IPS-18c (cell line): Measurements from ENCODE around the gene FABP1.

Experiments
- H3K4me3 ChIP-seq: 2 replicates; pipeline ENCODE4 v1.7.0; 2013; ENCODE audit warnings: low read depth, mild to moderate bottlenecking, low read length, moderate library complexity; ENCODE audit not compliant: insufficient read depth
- H3K9me3 ChIP-seq: one replicate; pipeline ENCODE4 v1.6.1; 2013; ENCODE audit warnings: mild to moderate bottlenecking, low read length, moderate library complexity; ENCODE audit not compliant: control insufficient read depth, insufficient read depth

Gene FABP1

DNA sequence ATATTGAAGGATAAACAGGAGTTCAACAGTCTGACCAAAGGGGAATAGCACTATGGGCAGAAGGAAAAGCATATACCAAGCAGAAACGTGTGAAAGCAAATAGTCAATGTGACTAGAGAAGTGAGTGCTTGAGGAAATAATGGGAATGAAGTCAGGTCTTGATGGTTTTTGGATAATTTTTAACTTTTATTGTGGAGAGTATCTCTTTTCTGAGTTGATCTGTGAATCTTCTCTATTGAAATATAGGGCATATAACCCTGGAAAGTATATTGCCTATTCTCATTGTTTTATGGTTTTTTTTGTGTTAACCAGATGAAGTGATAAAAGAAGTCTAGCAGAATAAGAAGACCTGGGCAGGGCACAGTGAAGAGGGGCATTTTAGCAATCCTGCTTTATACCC, 16.4 kb upstream of the FABP1 start:
- no peak overlapping the region for H3K4me3 ChIP-seq

GRCh38 chr2:88141952-88142351, 14.1 kb upstream of the FABP1 start:
- H3K4me3 ChIP-seq = no peak overlapping the region

More for the DNA sequence above, 16.4 kb upstream of the FABP1 start:
- H3K9me3 ChIP-seq = no peaks in the 10 kb centered on the region

GRCh38 chr2:88139804-88140203, 11.9 kb upstream of the FABP1 start:
- no peak overlapping the region for H3K4me3 ChIP-seq
- no peaks in the 10 kb centered on the region for H3K9me3 ChIP-seq

More at GRCh38 chr2:88141952-88142351, 14.1 kb upstream of the FABP1 start:
- H3K9me3 ChIP-seq = no peaks in the 10 kb centered on the region

- no peaks in the 10 kb centered on the region for H3K9me3 ChIP-seq
- H3K4me3 ChIP-seq = no peak overlapping the region
Observed at GRCh38 chr2:88139203-88139702, 11.4 kb upstream of the FABP1 start.

- Histone ChIP-seq H3K9me3 (no peaks in the 10 kb centered on the region), H3K4me3 (no peak overlapping the region)
Observed at GRCh38 chr2:88137833-88138232, 10.0 kb upstream of the FABP1 start.

GRCh38 chr2:88136817-88137216, 9.0 kb upstream of the FABP1 start:
- Histone ChIP-seq H3K4me3 (no peak overlapping the region), H3K9me3 (no peaks in the 10 kb centered on the region)

GRCh38 chr2:88133875-88134274, 6.0 kb upstream of the FABP1 start:
- H3K9me3 ChIP-seq = no peaks in the 10 kb centered on the region
- no peak overlapping the region for H3K4me3 ChIP-seq

- Histone ChIP-seq H3K4me3 (no peak overlapping the region), H3K9me3 (no peaks in the 10 kb centered on the region)
Observed at GRCh38 chr2:88131999-88132368, 4.1 kb upstream of the FABP1 start.

GRCh38 chr2:88131201-88131998, 3.5 kb upstream of the FABP1 start:
- Histone ChIP-seq H3K4me3 (no peak overlapping the region), H3K9me3 (no peaks in the 10 kb centered on the region)

DNA sequence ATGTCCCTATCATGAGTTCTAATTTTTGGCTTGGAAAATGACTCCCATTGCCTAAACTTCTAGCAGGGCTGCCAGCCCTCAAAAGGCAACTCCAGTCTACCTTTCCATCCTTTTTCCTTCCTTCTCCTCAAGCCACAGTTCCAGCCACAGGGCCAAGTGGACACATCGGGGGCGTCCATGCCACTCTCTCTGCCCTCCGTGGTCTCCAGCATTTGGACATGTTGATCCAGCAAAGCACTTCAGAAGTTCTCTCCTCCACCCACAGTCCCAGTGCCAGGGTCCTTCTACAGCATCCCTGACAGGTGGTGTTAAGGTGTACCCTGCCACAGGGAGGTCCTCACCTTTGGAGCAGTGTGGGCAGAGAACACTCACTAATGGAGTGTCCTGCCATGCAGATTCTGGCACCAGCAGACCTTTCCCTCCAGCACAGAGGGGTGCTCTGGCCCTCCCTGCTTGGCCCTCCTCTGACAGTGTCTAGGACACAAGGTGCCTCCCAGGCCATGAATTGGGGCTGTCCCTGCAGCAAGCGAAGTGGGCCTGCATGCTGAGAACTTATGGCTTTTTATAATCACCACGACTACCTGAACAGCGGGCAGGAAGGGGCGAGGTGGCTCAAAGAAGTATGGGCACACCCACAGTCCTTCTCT, 1.6 kb upstream of the FABP1 start:
- Histone ChIP-seq H3K4me3 (no peak overlapping the region), H3K9me3 (no peaks in the 10 kb centered on the region)

GRCh38 chr2:88128654-88129312, 921 bp upstream of the FABP1 start:
- H3K9me3 ChIP-seq = no peaks in the 10 kb centered on the region

DNA sequence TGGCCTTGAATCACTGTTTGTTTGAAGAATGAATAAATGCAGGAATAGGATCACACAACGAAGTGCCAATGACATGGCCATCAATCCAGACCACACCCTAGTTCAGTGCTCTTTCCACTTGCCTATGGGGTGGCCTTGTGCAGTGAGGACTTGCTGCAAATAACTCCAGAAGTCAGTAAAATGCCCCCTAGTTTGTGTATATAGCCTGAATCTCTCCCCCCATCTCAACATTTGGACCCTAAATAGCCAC, 299 bp downstream of the FABP1 start:
- Histone ChIP-seq H3K9me3 (no peaks in the 10 kb centered on the region), H3K4me3 (no peak overlapping the region)

More at GRCh38 chr2:88128654-88129312, 921 bp upstream of the FABP1 start:
- no peak overlapping the region for H3K4me3 ChIP-seq

- H3K4me3 ChIP-seq = no peak overlapping the region
- no peaks in the 10 kb centered on the region for H3K9me3 ChIP-seq
Observed at GRCh38 chr2:88126772-88127637, 857 bp downstream of the FABP1 start.

- Histone ChIP-seq H3K4me3 (no peak overlapping the region), H3K9me3 (no peaks in the 10 kb centered on the region)
Observed at GRCh38 chr2:88125924-88126771, 1.7 kb downstream of the FABP1 start.

- H3K4me3 ChIP-seq = no peak overlapping the region
- H3K9me3 ChIP-seq = no peaks in the 10 kb centered on the region
Observed at GRCh38 chr2:88125344-88125923, 2.4 kb downstream of the FABP1 start.
